Umbilical cord (tissue), 2 donors: Measurements from ENCODE around the gene DOCK4. TPM values are rescaled to one million over a fixed set of nuclear protein-coding genes. Genes with fewer than 3 reads are reported as not detected.
A peak's percentile ranks its signal among the peaks of the same experiment; 100 is the strongest.

Experiments used
- DNase-seq: peaks from one replicate; pipeline ENCODE4 v3.0.0-alpha.2; 2015; ENCODE audit warnings: low spot score
- total RNA-seq: library from RNA; depleted of rRNA; stranded (reverse); fragments of >200 nt; gene quantifications from one replicate; pipeline ENCODE4 v1.2.3, GENCODE V29; 2014; ENCODE audit warnings: low replicate concordance; ENCODE audit not compliant: insufficient read depth

DOCK4 gene
- total RNA-seq, 1 donor from 2014 or later: 7.7 TPM

GRCh38 chr7:112052498-112052897 is 153.7 kb downstream of the DOCK4 start:
- no peak for DNase-seq

DNA sequence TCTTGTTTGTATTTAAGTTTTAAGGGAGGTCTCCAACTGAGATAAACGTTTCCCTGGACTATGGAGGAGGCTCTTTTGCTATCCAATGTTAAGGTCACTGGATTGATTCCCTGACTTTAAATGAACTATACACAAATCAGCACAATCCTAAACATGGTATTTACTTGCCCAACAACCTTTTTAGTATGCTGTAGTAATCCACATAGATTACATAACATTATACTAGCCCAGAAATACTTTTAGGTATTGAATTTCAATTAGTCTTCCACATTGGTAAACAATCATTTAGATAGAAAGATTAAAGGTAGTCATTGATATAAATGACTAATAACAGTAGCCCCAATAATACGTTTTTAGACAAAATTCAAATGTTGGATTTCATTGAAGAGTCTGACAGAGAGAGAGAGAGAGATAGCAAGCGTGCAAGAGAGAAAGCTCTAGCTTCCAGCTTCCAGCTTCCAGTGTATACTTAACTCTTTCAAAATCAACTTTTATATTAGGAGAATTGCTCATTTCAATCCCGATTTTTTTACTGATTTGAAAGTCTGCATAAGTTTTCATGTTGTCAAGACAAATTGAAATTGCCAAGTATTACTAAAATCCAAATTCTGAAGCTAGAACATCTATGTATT is 155.8 kb downstream of the DOCK4 start:
- DNase-seq: no peak

GRCh38 chr7:112049555-112050249 is 156.5 kb downstream of the DOCK4 start:
- peak; percentile 70 for DNase-seq

GRCh38 chr7:112047421-112047820 is 158.8 kb downstream of the DOCK4 start:
- DNase-seq: no peak

DNA sequence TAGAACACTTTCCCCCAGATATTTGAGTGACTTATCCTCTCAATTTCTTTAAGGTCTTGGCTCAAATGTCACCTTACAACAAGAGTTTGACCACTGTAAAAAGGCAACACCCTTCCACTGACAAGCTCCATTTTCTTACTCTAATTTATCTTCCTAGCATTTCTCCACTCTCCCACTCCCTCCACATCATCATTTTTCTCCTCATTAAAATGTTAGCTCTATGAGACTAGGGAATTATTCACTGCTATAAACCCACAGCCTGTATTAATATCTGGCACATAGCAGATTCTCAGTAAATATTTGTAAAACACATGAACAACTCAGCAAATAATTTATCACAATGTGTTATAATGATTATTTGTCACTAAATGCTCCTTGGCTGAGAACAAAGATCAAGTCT is 161.0 kb downstream of the DOCK4 start:
- DNase-seq: no peak

GRCh38 chr7:112042631-112043030 is 163.6 kb downstream of the DOCK4 start:
- DNase-seq: no peak

GRCh38 chr7:112038353-112038752 is 167.8 kb downstream of the DOCK4 start:
- DNase-seq: no peak

DNA sequence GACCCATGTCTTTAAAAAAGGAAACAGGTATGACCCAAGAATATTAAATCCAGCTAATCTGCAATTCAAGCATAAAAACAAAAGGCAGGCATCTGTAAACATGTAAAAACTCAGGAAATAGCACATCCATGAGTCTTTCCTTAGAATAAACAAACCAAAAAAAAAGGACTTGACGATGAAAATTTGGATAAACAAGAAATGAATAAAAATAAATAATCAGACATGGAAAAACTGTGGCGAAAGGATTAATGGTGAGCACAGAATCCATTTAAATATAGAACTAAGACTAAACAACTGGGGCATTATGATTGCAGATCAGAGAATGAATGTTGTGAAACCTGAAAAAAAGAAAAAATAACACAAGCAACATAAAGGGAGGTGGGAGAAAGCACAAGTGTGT is 170.1 kb downstream of the DOCK4 start:
- DNase-seq: no peak

DNA sequence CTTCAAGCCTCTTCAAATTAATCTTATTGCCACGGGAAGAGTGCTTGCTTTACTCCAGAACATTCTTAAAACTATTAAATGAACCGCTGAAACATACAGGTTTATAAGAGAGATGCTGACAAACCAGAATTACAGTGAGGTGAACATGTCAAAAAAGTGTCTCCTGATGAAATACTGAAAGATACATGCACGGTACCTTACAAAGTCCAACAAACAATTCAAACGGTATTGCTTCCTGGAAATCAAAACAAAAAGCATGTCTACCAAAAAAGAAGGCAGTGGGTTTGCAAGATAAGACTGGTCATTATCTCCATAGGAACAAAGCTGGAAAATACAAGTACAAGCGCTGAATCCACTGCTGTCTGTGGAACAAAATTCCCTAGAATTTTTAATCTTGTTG is 174.5 kb downstream of the DOCK4 start:
- no peak for DNase-seq

GRCh38 chr7:112025556-112025955 is 180.6 kb downstream of the DOCK4 start:
- no peak for DNase-seq

DNA sequence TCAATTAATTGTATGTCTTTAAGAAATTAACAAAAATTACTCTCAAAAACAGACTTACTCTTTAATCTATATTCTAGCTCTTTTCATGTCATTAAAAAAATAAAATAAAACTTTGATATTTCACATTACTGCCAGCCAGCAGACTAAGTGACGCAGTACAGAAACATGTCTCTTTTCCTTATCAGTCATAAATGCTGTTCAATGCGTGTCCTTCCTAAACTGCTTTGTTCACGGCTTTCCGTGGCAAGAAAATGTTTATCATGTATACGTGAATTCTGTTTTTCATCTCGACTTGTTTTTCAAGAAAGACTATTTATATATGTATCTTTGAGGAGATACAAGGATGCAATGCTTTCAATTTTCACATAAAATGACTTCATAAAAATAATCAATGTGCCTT is 182.4 kb downstream of the DOCK4 start:
- DNase-seq: peak; percentile 40

- peak; percentile 38 for DNase-seq
Observed at GRCh38 chr7:112023282-112023681, 182.9 kb downstream of the DOCK4 start.

DNA sequence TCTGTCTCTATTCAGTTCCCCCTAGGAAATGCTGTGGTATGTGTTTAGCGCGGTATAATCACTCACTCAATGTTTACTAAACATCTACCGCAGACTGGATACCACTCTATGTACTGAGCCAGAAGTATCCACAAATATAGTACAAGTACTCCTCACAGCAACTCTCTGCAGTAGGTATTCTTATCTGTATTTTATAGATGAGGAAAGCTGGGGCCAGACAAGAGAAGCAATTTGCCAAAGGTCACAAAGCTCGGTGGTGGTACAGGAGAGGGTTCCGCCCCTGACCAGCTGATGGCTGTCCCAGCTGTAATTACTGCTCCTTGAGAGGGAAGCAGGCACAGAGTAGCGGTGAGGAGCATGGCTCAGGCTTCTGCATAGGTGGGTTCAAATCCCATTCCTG is 184.1 kb downstream of the DOCK4 start:
- no peak for DNase-seq

- no peak for DNase-seq
Observed at GRCh38 chr7:112021379-112022044, 184.7 kb downstream of the DOCK4 start.

DNA sequence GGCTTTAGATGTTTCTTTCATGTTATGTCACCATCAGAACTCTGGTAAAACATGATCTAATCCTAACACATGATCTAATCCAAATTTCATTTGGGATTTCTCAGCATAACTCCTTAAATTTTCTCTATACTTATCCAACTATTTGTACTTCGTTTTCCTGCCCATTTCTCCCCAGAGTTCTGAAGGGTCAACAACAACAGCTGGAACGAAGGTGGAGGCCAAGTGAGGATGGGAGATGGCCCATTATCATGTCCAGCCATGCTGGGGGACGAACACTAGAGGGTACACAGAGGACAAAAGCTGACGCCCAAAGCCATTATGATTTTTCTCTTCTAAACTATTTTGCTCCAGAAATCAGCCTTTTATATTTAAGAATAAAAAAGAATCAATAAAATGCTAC is 185.4 kb downstream of the DOCK4 start:
- DNase-seq: no peak

DNA sequence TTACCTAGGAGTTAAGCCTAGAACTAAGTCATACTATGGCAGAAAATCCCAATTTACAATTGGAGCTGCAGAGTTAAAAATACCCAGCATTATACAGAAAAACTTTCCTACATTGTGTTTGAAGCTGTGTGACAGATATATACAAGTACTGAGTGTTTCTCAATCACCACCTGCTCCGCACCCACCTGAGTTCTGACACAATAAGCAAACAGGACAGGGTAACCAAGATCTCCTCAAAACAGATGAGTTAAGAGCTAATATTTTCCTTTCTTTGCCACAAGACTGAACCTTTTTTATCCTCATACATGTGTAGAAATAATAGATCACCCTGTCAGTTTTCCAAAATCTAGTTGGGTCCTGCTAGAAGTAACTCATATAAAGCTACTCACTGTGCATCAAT is 186.3 kb downstream of the DOCK4 start:
- no peak for DNase-seq

DNA sequence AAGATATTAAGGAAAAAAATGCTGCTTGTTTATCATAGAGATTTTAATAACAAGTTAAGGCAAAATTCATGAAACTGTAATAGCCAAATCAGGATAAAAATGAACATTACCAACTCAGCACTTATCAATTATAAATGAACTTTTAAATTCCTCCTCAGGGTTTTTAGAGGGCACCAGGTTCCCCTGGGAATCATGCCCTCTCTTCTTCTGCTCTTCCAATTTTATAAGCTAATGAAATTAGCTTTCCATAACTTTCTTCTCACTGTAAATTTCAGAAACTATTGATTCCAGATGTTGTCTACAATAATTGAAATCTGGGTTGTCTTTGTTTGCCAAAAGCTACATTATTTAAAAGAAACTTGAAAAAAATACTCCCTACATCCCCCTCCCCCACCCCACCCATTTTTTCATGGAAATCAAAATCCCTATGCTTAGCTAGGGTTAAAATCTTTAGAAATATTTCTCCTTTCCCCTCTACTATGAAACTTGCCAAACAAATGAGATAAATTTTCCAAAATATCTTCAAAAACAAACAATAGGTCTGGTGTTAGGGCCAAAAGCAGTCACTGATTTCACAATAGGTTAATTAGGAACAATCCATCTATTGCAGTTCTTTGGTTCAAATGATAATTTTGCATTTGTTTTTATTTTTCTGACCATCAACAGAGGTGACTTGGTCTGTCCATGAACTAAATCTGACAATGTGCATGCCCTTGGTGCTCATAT is 187.7 kb downstream of the DOCK4 start:
- DNase-seq: no peak

GRCh38 chr7:112015146-112015545 is 191.1 kb downstream of the DOCK4 start:
- DNase-seq: no peak

- no peak for DNase-seq
Observed at GRCh38 chr7:112014347-112014746, 191.9 kb downstream of the DOCK4 start.

DNA sequence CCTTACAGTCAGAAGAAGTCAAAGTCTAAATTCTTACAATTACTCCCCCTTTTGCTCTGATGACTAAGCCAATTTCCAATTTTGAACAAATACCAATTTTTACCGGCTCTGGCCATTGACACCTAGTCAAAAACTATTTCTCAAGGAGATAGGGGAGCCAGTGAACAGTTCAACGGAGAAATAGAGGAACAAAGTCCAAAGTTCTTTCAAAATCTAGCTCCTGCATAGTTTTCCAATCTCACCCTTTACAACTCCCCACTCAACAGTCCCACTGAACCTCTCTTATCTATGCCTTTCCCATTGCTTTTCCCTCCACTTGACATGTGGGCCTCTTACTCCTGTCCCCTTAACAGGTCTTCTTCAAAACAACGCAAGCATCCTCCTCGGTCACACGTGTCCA is 192.9 kb downstream of the DOCK4 start:
- no peak for DNase-seq

GRCh38 chr7:112012242-112012641 is 194.0 kb downstream of the DOCK4 start:
- DNase-seq: peak; percentile 95

DNA sequence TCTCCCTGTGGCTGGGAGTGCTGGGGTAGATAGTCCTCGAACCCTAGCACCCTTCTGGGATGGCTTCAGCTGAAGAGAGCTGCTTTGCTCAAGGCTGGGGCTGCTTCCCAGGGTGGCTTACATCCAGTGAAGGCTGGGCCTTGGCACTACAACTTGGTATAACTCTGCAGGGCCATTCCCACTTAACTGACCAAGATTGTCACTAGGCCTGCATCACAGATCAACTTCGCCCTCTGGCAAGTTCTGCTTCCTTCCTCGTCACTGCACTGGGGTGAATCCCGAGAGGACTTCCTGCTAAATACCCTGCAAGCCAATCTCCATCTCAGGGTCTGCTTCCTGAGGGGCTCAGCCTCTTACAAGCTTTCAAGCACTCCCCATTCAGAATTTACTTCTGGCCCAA is 195.2 kb downstream of the DOCK4 start:
- DNase-seq: no peak
